ENCODE measurements around the gene HNMT. TPM values are rescaled to one million over a fixed set of nuclear protein-coding genes. Genes with fewer than 3 reads are reported as not detected.

HNMT gene
- polyA plus RNA-seq, 1 of the 3 experiments (the other 2 are of a cell fraction) = 1.8 TPM

GRCh38 chr2:137961602-137962001 lies 2.7 kb upstream of the HNMT start:
- POLR2A ChIA-PET = no interaction called here
- no peaks in the 10 kb centered on the region for H3K36me3 ChIP-seq (replicated peaks in 1 of 2; ENCODE audit: control insufficient read depth in 1 of 2, insufficient read depth in 2 of 2, low read length in 1 of 2)
- CTCF ChIA-PET = interaction anchor here (1.0 kb wide), 1 partner anchor 9 kb away, joined by 3 read pairs; no protein-coding TSS in a partner anchor

GRCh38 chr2:137963535-137964065 lies 673 bp upstream of the HNMT start:
- Histone ChIP-seq H3K27ac (ENCODE audit: low read depth in 2 of 2, low read length in 1 of 2) (peak overlapping the region in 1 of 2 experiments; percentile 92; a peak in 2 of 4 replicates), H3K9me3 (no peaks in the 10 kb centered on the region), H3K27me3 (ENCODE audit: insufficient read depth) (no peaks in the 10 kb centered on the region), H3K4me1 (ENCODE audit: control insufficient read depth in 1 of 2, insufficient read depth in 2 of 2, low read depth in 1 of 2, low read length in 1 of 2) (peaks cover 5 to 24% of the 10 kb centered on the region in 2 experiments; a peak in 2 of 4 replicates), H3F3A (replicated peaks; ENCODE audit: insufficient read depth) (peaks cover under 1% of the 10 kb centered on the region), H4K20me1 (ENCODE audit: insufficient read depth) (no peaks in the 10 kb centered on the region), H3K9me2 (no peaks in the 10 kb centered on the region), H3K9ac (no peak overlapping the region), H3K4me2 (peak overlapping the region; percentile 54; the same call in 1 of the 2 replicates), H2AFZ (ENCODE audit: low read depth) (peak overlapping the region; percentile 83), H3K36me3 (replicated peaks in 1 of 2; ENCODE audit: control insufficient read depth in 1 of 2, insufficient read depth in 2 of 2, low read length in 1 of 2) (no peaks in the 10 kb centered on the region), H3K4me3 (ENCODE audit: low read depth in 2 of 2, low read length in 1 of 2) (no peak overlapping the region), H3K79me2 (ENCODE audit: insufficient read depth) (no peaks in the 10 kb centered on the region)
- ChIA-PET POLR2A (no interaction called here), CTCF (interaction anchor here (1.4 to 3.2 kb wide), 6 partner anchors 14 to 824 kb away, joined by 3 to 11 read pairs (median 6); no protein-coding TSS in a partner anchor)
- no peak for DNase-seq
- WGBS (ENCODE audit: low lambda C conversion rate) = 91% methylated on average over 9 of the region's 9 CpGs
- no peak for TF ChIP-seq REST (IDR thresholded peaks at IDR 0.05; ENCODE audit: low read depth, low read length)
- no peak for TF ChIP-seq POLR2AphosphoS5 (IDR thresholded peaks at IDR 0.05; ENCODE audit: low read depth, low read length)
- TF ChIP-seq RCOR1 (IDR thresholded peaks at IDR 0.05; ENCODE audit: low read length) = no peak
- no peak for TF ChIP-seq FOSL2 (IDR thresholded peaks at IDR 0.05; ENCODE audit: borderline replicate concordance, low read depth)
- no peak for TF ChIP-seq GABPA (IDR thresholded peaks at IDR 0.05; ENCODE audit: low read depth)

More at GRCh38 chr2:137961602-137962001, 2.7 kb upstream of the HNMT start:
- no peak overlapping the region for H3K27ac ChIP-seq (ENCODE audit: low read depth in 2 of 2, low read length in 1 of 2)
- H3F3A ChIP-seq (replicated peaks; ENCODE audit: insufficient read depth) = no peaks in the 10 kb centered on the region
- no peaks in the 10 kb centered on the region for H3K9me3 ChIP-seq
- H4K20me1 ChIP-seq (ENCODE audit: insufficient read depth) = no peaks in the 10 kb centered on the region
- no peaks in the 10 kb centered on the region for H3K27me3 ChIP-seq (ENCODE audit: insufficient read depth)
- H3K9ac ChIP-seq = no peak overlapping the region
- H3K4me2 ChIP-seq = no peak overlapping the region
- no peak overlapping the region for H2AFZ ChIP-seq (ENCODE audit: low read depth)
- peaks cover 5 to 24% of the 10 kb centered on the region in 2 experiments; a peak in 2 of 4 replicates for H3K4me1 ChIP-seq (ENCODE audit: control insufficient read depth in 1 of 2, insufficient read depth in 2 of 2, low read depth in 1 of 2, low read length in 1 of 2)
- no peaks in the 10 kb centered on the region for H3K79me2 ChIP-seq (ENCODE audit: insufficient read depth)
- no peaks in the 10 kb centered on the region for H3K9me2 ChIP-seq
- DNase-seq = no peak
- no peak overlapping the region for H3K4me3 ChIP-seq (ENCODE audit: low read depth in 2 of 2, low read length in 1 of 2)
- no peak for TF ChIP-seq POLR2AphosphoS5 (IDR thresholded peaks at IDR 0.05; ENCODE audit: low read depth, low read length)
- no peak for TF ChIP-seq IRF3 (IDR thresholded peaks at IDR 0.05; ENCODE audit: low read depth, low read length)
- TF ChIP-seq TCF12 (IDR thresholded peaks at IDR 0.05) = no peak
- no peak for TF ChIP-seq EZH2phosphoT487 (IDR thresholded peaks at IDR 0.05; ENCODE audit: borderline replicate concordance, low read depth)
- no peak for TF ChIP-seq RXRA (IDR thresholded peaks at IDR 0.05; ENCODE audit: borderline replicate concordance, low read depth)
- TF ChIP-seq FOXJ3 (CRISPR knock-in tag; IDR thresholded peaks at IDR 0.05) = no peak
- TF ChIP-seq RCOR1 (IDR thresholded peaks at IDR 0.05; ENCODE audit: low read length) = no peak
- no peak for TF ChIP-seq GABPA (IDR thresholded peaks at IDR 0.05; ENCODE audit: low read depth)
- no peak for TF ChIP-seq FOSL2 (IDR thresholded peaks at IDR 0.05; ENCODE audit: borderline replicate concordance, low read depth)
- TF ChIP-seq USF1 (IDR thresholded peaks at IDR 0.05; ENCODE audit: borderline replicate concordance, low read depth) = no peak

All from SK-N-SH (cell line).